Endodermal cell (in vitro differentiated cells): Measurements from ENCODE around the gene RBM15B. TPM values are rescaled to one million over a fixed set of nuclear protein-coding genes. Genes with fewer than 3 reads are reported as not detected.

ENCODE experiments used
- DNase-seq: peaks from one replicate; pipeline ENCODE4 v3.0.0-alpha.2; 2017
- H3K27ac ChIP-seq: 2 replicates; pipeline ENCODE4 v1.5.1; 2013; ENCODE audit warnings: mild to moderate bottlenecking, low read depth, low read length, moderate library complexity
- H3K27me3 ChIP-seq: 2 replicates; pipeline ENCODE4 v1.6.1; 2013; ENCODE audit warnings: mild to moderate bottlenecking, low read length, moderate library complexity; ENCODE audit not compliant: insufficient read depth, control insufficient read depth, poor library complexity, severe bottlenecking
- H3K36me3 ChIP-seq: 2 replicates; pipeline ENCODE4 v1.7.0; 2013; ENCODE audit warnings: mild to moderate bottlenecking, low read length, moderate library complexity; ENCODE audit not compliant: control insufficient read depth, insufficient read depth
- H3K4me1 ChIP-seq: one replicate; pipeline ENCODE4 v1.7.0; 2013; ENCODE audit warnings: low read length; ENCODE audit not compliant: control insufficient read depth, insufficient read depth
- H3K4me3 ChIP-seq: 2 replicates; pipeline ENCODE4 v1.5.1; 2013; ENCODE audit warnings: mild to moderate bottlenecking, low read length, moderate library complexity
- H3K9ac ChIP-seq: 2 replicates; pipeline ENCODE4 v1.6.1; 2013; ENCODE audit warnings: mild to moderate bottlenecking, low read length, moderate library complexity; ENCODE audit not compliant: poor library complexity, severe bottlenecking; ENCODE audit errors: extremely low read depth
- H3K9me3 ChIP-seq: 2 replicates; pipeline ENCODE4 v1.6.1; 2013; ENCODE audit warnings: mild to moderate bottlenecking, low read length, moderate library complexity; ENCODE audit not compliant: control insufficient read depth
- H3K27ac Mint-ChIP-seq: 2 replicates; pipeline ENCODE4 v1.8.0; 2020; ENCODE audit warnings: mixed read lengths
- H3K27me3 Mint-ChIP-seq: 2 replicates; pipeline ENCODE4 v1.8.0; 2021; ENCODE audit warnings: mild to moderate bottlenecking, mixed read lengths; ENCODE audit not compliant: insufficient read depth
- H3K36me3 Mint-ChIP-seq: 2 replicates; pipeline ENCODE4 v1.8.0; 2020; ENCODE audit warnings: low read depth, mixed read lengths
- H3K4me1 Mint-ChIP-seq: 2 replicates; pipeline ENCODE4 v1.8.0; 2020; ENCODE audit warnings: mixed read lengths
- H3K4me3 Mint-ChIP-seq: 2 replicates; pipeline ENCODE4 v1.8.0; 2020; ENCODE audit warnings: mild to moderate bottlenecking, moderate library complexity, mixed read lengths
- H3K9me3 Mint-ChIP-seq: 2 replicates; pipeline ENCODE4 v1.8.0; 2020; ENCODE audit warnings: mild to moderate bottlenecking, mixed read lengths
- WGBS, 2 experiments: methylation state at CpG; one replicate each; pipeline versions ENCODE4 v1.1.5 to v1.1.7; 2013; ENCODE audit warnings: missing lambda C conversion rate in 2 of 2, mixed read lengths in 1 of 2; ENCODE audit not compliant: insufficient coverage in 1 of 2, insufficient read length in 1 of 2; 5-methylcytosine and 5-hydroxymethylcytosine counted together
- total RNA-seq, 2 donors: library from RNA; stranded (reverse); fragmentation: NEBNext Ultra II Directional in 1 of 2; extraction: Animal tissue kit (Norgen Biotek cat#: 25700) in 1 of 2; gene quantifications; 2 replicates in 1 of 2; 3 replicates in 1 of 2; pipeline ENCODE4 v1.2.1, GENCODE V29; 2021
- TF ChIP-seq, protein P1 (sequence below): fragments of 200-600 bp; sonication (generic); conservative IDR thresholded peaks from 2 replicates; pipeline ENCODE4 v1.5.0; 2021; ENCODE audit warnings: antibody characterized with exemption, mild to moderate bottlenecking

The RBM15B gene
- total RNA-seq, 2 donors from 2014 or later = 49.5 to 58.2 TPM

DNA sequence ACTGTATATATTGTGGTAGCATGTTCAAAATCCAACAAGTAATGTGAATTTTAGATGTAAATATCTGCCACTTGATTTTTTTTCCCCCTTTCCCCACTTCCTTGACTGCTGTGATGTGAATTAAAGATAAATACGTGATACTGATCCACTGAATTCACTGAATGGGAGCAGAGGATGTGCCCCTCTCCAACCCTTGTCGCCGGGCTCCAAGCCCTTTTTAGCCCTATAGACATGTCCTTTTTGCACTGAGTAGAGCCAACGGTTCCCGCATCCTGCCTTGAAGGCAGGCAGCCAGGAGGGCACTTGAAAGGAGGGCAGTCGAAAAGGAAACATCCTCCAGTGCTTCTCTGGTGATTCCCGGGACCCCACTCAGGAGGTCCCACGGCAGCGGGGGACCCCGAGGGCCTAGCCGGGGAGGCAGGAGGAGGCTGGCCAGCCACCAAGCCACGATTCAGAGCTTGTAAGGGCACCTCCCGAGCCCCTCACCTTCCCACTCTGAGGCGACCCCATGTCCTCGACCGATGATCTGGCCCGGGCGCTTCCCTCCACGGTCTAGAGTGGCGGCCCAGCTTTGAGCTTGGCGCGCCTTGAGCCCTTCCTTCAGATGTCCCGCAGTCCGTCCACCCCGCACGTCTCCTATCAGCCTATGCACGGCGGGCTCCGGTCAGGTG is 6.9 kb upstream of the RBM15B start:
- Histone ChIP-seq H3K4me3 (peak overlapping the region; percentile 96), H3K4me1 (peaks cover 13% of the 10 kb centered on the region), H3K9me3 (no peaks in the 10 kb centered on the region), H3K36me3 (peaks cover 32% of the 10 kb centered on the region), H3K27me3 (no peaks in the 10 kb centered on the region), H3K9ac (peak overlapping the region; percentile 91), H3K27ac (peak overlapping the region; percentile 87)
- Mint-ChIP-seq H3K27ac (peak overlapping the region; percentile 99), H3K4me3 (peak overlapping the region; percentile 99), H3K27me3 (no peaks in the 10 kb centered on the region), H3K4me1 (peaks cover 35% of the 10 kb centered on the region), H3K9me3 (no peaks in the 10 kb centered on the region), H3K36me3 (peaks cover 33% of the 10 kb centered on the region)
- TF ChIP-seq, protein P1, sequence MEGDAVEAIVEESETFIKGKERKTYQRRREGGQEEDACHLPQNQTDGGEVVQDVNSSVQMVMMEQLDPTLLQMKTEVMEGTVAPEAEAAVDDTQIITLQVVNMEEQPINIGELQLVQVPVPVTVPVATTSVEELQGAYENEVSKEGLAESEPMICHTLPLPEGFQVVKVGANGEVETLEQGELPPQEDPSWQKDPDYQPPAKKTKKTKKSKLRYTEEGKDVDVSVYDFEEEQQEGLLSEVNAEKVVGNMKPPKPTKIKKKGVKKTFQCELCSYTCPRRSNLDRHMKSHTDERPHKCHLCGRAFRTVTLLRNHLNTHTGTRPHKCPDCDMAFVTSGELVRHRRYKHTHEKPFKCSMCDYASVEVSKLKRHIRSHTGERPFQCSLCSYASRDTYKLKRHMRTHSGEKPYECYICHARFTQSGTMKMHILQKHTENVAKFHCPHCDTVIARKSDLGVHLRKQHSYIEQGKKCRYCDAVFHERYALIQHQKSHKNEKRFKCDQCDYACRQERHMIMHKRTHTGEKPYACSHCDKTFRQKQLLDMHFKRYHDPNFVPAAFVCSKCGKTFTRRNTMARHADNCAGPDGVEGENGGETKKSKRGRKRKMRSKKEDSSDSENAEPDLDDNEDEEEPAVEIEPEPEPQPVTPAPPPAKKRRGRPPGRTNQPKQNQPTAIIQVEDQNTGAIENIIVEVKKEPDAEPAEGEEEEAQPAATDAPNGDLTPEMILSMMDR = no peak
- no peak for DNase-seq
- WGBS, 2 experiments = 1% methylated on average over 20 to 29 of the region's 29 CpGs

DNA sequence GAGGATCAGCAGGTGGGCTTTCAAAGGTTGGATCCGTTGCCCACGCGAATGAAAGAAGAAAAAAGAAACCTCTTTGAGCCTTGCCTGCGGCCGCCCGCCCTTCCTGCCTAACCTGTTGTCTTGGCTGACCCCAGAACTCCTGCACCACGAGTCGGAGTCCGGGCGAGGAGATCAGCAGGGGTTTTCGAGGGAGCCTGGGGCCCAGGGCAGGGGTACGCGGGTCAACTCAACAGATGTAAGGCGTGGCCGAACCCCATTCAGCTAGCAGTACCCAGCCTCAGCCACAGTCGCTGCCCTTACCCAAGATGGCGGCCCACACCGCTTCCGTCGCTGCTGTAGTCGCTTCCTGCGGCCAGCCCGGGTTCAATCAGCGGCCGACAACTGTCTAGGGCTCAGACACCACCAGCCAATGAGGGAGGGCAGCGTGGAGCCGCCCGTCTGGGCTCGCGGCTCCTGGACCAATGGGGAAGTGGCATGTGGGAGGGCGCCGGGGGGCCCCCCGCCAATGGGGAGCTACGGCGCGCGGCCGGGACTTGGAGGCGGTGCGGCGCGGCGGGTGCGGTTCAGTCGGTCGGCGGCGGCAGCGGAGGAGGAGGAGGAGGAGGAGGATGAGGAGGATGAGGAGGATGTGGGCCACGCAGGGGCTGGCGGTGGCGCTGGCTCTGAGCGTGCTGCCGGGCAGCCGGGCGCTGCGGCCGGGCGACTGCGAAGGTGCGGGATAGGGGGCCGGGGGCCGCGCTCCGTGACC is 6.2 kb upstream of the RBM15B start, which contains the start of gene MANF:
Gene MANF (plus strand): TSS at position 566 of the 748 bp plus-strand sequence. CDS start 52 bp downstream, at position 618.
- Mint-ChIP-seq H3K36me3 (peaks cover 35% of the 10 kb centered on the region), H3K4me3 (peak within 1 kb of the TSS; percentile 99), H3K9me3 (no peaks in the 10 kb centered on the region), H3K4me1 (peaks cover 38% of the 10 kb centered on the region), H3K27ac (peak within 1 kb of the TSS; percentile 99), H3K27me3 (no peaks in the 10 kb centered on the region)
- Histone ChIP-seq H3K4me3 (peak within 1 kb of the TSS; percentile 98), H3K27me3 (no peaks in the 10 kb centered on the region), H3K9me3 (no peaks in the 10 kb centered on the region), H3K27ac (peak within 1 kb of the TSS; percentile 87), H3K4me1 (peaks cover 14% of the 10 kb centered on the region), H3K9ac (peak within 1 kb of the TSS; percentile 91), H3K36me3 (peaks cover 39% of the 10 kb centered on the region)
- peak; percentile 99 for DNase-seq
- TF ChIP-seq, protein P1 = no peak
- 0% methylated on average over 8 to 65 of the region's 65 CpGs for WGBS, 2 experiments

DNA sequence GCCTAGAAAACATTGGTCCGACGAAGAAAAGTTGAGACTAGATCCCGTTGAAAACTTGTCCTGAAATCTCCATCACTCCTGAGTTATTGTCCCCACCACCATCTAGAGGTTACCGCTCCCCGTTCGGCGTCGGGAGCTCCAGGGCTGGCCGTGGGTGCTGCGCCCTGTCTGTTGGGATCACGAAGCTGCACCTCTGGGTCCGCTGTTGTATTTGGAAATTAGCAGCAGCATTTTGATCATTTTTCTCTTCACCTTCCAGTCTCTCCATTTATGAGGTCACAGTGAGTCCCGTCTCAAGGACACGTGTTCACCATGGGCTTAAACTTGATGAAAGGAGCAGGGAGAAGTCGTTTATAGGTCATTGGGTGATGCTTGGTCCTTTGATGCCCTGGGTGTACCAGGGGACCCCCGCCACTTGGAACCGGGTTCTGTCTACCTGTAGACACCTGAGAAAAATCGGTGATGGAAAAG is 5.4 kb upstream of the RBM15B start:
- peak overlapping the region; percentile 99 for H3K4me3 Mint-ChIP-seq
- no peaks in the 10 kb centered on the region for H3K9me3 Mint-ChIP-seq
- Histone ChIP-seq H3K27me3 (no peaks in the 10 kb centered on the region), H3K4me1 (peaks cover 18% of the 10 kb centered on the region), H3K36me3 (peaks cover 43% of the 10 kb centered on the region), H3K27ac (peak overlapping the region; percentile 65), H3K4me3 (peak overlapping the region; percentile 98), H3K9ac (peak overlapping the region; percentile 74), H3K9me3 (no peaks in the 10 kb centered on the region)
- WGBS, 2 experiments = 3 to 4% methylated on average over 13 to 18 of the region's 18 CpGs
- DNase-seq = no peak
- peaks cover 35% of the 10 kb centered on the region for H3K36me3 Mint-ChIP-seq
- H3K4me1 Mint-ChIP-seq = peaks cover 42% of the 10 kb centered on the region
- no peaks in the 10 kb centered on the region for H3K27me3 Mint-ChIP-seq
- peak overlapping the region; percentile 95 for H3K27ac Mint-ChIP-seq
- TF ChIP-seq, protein P1 = no peak
